HG03575 (cell line): Measurements from ENCODE around the gene DISC1.

ENCODE experiments used
- ATAC-seq: cut with Tn5 transposase; IDR thresholded peaks from one replicate; pipeline ENCODE4 v1.9.1; 2021; ENCODE audit not compliant: unreplicated experiment, insufficient number of reproducible peaks, low FRiP score; ENCODE audit errors: extremely low read depth

DISC1 gene

DNA sequence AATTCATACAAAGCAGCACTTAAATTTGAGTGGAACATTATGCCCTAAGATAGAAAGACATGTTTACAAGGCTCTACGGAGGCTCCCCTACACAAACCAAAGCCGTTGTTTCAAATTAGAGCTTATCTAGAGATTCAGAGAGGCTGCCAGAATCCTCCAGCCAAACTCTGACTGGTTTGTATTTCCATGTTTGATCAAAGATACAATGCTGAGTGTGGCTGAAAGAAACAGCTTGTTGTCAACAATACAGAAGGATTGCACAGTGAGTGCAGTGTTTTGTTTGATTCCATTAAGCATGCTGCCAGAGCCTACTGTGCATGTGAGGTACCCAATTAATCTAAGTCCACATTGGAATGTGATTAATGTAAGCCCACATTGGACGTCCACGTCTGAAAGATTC lies 402.7 kb downstream of the DISC1 start:
- no peak for ATAC-seq

DNA sequence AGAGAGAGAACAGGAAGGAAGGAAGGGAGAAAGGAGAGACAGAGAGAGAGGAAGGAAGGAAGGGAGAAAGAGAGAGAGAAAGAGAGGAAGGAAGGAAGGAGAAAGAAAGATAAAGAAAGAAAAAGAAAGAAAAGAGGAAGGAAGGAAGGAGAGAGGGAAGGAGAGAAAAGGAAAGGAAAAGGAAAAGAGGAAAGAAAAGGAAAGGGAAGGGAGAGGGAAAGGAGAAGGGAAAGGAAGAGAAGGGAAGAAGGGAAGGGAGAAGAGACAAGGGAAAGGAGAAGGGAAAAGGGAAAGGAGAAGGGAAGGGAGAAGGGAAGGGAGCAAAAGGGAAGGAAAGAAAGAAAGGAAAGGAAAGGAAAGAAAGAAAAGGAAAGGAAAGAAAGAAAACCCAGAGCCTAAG lies 404.6 kb downstream of the DISC1 start:
- ATAC-seq = no peak

DNA sequence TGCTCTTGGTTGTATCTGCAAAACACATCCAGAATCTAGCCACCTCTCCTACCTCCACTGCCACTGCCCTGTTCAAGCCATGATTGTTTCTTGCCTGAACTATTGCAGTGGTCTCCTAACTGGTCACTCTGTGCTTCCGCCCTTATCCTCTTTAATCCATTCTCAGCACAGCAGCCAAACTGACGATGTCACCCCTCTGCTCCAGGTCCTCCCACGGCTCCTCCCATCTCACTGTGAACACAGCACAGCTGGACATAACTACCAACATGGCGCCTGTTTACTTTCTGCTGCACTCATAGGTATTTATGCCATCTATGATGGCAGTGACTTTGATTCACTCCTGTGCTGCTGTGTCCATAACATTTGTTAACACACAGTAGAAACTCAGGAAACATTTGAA lies 406.7 kb downstream of the DISC1 start:
- ATAC-seq = no peak

DNA sequence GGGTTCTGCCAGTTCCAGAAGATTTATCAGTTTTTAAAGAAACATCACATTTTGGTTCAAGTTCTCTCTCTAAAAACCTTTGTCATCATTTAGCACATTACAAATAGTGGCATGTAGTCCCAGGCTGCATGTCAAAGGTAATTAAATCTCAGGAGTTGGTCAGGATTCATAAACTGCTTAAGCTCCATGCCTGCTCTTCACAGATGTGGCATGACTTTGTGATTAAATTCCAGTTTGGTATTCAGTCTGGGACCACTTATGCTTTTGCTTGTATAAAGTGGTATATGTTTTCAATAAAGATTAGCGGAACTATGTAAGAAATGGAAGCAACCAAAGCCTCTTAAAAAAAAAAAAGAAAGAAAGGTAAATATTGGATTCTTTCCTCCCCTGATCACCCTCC lies 408.0 kb downstream of the DISC1 start:
- ATAC-seq = no peak

DNA sequence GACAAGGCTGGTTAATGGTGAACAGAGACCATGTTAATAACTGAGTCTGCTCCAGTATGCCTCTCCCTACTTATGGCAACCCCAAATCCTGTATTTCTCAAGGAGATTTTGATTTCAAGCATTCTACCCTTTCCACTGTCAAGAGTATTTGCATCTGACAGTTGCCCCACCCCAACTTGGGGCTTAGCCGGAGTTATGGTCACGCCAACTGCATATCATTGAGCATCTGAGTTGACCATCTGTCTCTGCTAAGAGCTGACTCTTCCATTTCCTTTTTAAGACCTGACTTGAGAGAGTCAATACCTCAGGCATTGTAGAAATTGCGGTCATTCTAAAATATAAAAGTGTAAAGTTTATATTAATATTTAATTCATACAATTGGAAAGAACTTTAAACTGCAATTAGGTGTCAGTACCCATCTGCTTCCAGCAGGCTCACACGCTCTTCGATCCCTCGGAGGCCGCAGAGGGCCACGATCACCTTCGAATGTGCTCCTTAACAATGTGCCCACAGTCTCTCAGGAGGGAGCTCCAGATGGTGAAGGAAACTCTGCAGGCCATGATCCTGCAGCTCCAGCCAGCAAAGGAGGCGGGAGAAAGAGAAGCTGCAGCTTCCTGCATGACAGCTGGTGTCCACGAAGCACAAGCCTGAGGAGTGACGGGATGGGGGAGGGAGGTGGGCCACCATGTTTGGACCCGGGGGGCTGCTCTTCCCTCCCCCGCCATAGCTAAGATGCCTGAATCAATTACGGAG lies 409.8 kb downstream of the DISC1 start:
- no peak for ATAC-seq

DNA sequence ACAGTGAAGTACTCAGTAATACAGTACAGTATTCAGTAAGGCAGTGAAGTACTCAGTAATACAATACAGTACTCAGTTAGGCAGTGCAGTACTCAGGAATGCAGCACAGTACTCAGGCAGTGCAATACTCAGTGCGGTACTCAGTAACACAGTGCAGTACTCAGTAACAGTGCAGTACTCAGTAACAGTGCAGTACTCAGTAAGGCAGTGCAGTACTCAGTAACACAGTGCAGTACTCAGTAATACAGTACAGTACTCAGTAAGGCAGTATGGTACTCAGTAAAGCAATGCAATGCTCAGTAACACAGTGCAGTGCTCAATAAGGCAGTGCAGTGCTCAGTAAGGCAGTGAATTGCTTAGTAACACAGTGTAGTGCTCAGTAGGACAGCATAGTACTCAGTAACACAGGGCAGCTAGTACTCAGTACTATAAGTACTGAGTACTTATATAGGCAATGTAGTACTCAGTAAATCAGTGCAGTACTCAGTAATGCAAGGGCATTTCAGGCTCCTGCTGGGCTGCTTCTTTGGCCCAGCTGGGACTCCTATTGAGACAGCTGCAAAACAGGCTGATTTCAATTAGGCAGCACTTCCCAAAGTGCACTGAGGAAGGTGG lies 411.3 kb downstream of the DISC1 start:
- ATAC-seq = no peak

DNA sequence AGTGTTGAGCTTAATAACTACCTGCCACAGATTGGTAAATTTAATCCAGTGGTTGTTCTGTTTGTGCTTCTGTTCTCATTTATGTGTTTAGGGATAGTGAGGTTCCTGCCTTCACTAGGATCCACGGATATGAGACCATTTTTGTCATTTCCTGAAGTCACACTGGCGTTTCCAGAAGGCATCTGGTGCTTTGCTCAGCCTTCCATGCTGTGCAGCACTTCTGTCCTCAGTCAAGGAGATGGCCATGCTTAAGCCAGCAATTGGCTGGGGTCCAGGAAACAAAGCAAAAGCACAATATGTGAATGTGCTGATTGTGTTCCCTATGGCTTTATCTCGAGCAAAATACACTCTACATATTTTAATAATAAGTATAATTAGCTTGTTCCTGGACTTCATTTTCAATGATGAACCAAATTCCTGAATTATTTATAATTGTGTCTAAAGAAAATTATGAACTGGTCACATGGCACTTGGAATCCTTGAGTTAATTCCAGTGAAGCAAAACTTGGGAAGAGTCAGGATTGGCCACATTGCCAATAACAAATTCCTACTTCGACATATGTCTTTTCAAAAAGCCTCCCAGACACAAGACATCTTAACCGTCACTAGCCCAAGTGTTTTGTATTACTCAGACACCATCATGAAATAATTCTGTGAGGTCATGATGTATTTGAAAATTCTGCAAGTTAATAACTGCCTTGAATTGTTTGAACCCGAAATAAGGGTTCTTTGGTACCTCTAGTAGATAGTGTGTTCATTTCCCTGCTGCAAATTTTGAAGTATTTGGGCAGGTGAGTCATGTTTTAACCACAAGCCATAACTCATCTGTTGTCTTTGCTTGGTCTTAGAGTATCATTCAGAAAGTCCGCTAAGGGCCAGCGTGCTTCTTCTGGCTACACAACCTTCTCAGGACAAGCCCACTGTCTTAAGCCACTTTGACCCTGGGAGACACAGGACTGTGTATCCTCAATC lies 412.4 kb downstream of the DISC1 start:
- ATAC-seq = no peak

DNA sequence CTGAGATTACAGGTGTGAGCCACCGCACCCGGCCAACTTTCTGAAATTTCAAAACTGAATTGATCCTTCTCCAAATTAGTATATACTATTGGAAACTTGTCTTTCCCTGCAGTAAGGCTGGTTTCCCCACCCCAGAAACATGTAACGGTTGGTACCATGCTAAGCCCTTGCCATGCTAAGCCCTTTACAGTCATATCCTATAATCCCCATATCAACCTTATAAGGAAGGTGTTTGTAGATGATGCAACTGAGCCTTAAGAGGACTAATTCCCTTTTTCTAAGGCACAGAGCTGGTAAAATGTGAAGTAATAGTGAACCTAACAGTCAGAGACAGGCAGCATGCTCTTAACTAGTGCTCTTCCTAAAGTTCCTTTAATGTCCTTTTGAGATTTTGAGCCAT lies 413.7 kb downstream of the DISC1 start:
- ATAC-seq = no peak

DNA sequence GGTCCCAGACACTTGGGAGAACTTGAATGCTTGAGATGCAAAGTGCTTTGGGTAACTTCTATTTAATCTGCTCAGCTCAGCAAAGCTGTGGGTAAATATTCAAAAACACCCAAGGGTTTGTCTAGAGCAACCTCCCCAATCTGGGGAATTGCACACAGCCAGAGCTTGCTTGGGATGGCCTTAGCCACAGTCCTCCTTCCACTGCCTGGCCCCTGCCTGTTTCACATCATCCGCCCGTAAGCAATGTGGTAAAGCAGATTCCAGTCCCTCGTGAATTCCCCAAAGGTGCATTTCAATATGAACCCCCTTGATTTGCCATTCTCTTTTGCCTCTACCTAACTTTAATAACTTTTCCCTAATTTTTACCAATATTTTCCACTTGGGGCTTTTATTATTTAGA lies 418.1 kb downstream of the DISC1 start:
- no peak for ATAC-seq

DNA sequence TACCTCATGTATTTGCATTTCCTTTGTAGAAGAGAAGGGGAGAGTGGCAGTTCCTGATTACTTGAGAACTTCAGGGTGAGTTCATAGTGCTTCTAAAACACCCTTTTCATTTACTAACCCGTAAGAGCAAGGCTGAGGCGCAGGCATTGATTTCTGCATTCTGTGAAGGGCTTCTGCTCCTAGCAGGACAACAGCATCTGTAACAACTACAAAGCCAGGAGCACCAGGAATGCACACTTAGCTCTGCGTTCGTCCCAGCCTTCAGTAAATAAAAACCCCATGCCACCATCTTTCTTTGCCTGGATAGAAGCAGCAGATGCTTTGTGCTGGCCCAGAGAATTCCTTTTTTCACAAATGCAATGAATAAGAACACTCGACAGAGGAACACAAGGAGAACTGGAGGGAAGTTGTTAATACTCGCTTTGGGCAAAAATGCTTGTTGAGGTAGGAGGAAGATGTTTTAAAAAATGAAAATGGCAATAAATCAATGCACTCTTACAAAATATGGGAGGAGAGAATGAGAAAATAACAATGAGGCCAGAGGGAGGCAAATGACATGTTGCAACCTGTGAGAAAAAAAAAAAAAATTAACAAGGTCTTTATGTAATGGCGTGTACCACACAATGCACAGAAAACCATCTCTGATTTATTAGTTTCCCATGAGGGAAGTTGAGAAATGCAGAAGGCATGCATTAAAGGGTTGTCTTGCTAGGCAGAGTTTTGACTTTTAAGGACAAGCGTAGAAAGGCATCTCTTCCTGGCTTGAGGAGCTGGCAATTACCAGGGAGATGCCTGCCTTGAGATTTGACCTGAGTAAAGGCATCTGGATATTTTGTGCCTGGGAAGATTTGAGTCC lies 418.8 kb downstream of the DISC1 start:
- ATAC-seq = no peak

DNA sequence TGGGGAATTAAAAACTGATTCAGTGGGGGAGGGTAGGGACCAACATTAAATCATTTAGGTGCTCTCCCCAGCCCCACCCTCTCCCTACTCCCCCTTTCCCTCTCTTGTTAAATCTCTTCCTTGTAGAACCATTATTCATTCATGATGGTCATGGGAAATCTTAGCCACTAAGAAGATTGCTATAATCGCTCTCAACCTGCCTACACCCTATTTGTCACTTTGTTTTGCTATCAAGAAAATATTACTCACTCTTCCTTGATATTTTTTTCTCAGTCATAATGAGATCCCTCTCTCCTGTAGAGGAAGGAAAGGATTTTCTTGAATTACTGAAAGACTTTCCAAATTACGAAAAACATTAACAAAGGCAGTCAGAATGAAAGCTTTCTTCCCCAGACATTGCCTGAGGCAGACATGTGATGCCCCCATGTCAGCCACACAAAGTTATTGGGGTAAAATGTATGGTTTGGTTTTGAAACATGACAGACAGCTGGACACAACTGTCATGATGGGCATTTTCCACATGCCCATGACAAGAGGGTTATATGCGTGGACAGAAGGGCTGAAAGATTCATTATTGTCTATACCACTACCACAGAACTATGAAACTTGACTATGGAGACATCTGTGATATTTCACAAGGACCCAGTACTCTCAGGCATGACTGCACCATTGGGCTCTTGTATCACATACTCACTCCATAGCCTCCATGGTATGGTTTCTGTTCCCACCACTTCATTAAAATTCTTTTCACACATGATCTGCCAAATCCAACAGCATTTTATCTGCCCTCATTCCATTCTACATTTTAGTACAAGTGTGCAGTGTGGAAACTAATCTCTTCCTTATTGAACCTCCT lies 420.1 kb downstream of the DISC1 start:
- ATAC-seq = no peak

DNA sequence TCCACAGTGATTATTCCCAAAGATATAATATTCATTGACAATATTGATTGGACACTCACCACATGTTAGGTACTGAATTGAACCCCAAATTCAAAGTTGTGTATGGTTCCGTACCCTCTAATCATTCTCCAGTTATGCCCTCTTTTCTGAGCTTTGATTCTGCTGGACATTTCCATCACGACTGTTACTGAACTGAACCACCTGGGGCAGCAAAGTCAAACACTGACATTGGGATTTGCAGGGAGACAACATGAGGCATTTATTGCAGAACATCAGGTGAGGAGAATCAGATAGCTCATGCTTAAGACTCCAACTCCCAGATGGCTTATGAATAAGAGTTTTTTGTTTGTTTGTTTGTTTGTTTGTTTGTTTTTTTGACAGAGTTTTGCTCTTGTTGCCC lies 420.9 kb downstream of the DISC1 start:
- no peak for ATAC-seq

DNA sequence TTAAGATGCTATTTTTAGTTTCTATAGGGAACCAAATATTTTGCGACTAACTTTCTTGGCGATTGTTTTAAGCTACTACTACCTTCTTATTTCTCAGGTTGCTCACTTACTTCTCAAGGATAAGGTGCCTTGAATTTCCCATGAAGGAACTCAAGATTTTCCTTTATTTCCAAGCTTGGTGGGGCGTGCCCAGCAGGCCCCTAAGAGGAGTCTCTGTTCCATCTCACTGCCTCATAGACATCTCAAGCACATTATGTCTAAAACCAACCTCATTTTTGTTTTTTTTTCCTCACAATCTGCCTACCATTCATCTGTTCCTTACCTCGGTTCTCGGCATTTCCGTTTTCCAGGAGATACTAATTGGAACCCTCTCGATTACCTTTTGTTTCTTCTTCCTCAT lies 421.9 kb downstream of the DISC1 start:
- ATAC-seq = no peak

DNA sequence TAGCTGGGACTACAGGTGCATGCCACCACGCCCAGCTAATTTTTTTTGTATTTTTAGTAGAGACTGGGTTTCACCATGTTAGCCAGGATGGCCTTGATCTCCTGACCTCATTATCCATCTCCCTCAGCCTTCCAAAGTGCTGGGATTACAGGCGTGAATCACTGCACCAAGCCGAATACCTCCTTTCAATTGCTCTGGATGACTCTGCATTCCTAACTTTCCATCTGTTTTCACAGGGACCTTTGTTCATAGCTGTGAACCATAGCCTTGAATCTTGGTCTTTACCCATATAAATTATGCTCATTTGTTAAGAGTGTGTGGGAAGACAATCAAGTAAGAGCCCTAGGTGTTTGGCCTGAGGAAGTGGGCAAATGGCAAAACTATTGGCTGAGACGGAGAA lies 422.7 kb downstream of the DISC1 start:
- ATAC-seq = no peak

DNA sequence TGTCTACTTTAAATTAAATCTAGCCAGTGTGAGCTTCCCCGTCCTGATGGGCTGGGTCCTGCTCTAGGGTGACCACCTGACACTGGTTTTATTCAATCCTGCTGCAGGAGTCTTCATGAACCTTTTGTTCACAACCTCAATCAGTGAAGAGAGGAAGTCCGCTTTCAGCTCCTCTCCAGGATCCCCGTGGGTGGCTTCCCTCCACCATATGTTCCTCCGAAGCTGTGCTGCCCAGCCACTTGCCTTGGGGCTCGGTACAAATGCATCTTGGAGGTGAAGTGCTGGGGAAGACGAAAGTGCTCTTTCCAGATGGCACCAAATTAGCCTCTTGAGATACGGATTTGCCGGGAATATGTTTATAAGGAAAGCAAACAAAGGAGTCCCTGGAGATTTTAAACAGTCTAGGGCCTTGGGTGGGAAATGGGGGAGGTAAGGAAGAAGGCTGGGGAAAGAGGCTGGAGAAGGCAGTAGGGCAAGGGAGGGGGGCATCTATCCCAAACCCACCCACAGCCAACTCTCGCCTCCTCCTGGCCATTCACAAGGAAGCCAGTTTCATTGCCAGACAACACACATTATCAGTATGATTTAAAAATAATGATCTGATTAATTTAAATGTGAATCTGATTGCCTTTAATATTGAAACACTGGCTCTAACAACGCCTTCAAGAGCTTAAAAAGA lies 430.8 kb downstream of the DISC1 start:
- no peak for ATAC-seq

DNA sequence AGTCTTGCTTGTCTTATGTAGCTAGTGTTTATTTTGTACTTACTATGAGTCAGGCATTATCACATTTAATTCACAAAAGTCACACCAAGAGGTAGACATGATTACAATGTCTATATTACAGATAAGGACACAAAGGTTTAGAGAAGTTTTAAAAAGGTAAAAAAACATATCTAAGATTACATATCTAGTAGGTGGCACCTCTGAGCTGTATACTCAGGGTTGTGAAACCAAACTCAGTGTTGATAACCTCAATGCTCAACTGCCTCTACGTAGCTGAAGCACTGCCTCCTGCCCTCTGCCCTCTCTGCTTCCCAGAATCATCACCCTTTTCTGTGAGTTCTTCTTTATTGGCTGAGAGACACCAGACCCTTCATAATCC lies 431.3 kb downstream of the DISC1 start:
- no peak for ATAC-seq

DNA sequence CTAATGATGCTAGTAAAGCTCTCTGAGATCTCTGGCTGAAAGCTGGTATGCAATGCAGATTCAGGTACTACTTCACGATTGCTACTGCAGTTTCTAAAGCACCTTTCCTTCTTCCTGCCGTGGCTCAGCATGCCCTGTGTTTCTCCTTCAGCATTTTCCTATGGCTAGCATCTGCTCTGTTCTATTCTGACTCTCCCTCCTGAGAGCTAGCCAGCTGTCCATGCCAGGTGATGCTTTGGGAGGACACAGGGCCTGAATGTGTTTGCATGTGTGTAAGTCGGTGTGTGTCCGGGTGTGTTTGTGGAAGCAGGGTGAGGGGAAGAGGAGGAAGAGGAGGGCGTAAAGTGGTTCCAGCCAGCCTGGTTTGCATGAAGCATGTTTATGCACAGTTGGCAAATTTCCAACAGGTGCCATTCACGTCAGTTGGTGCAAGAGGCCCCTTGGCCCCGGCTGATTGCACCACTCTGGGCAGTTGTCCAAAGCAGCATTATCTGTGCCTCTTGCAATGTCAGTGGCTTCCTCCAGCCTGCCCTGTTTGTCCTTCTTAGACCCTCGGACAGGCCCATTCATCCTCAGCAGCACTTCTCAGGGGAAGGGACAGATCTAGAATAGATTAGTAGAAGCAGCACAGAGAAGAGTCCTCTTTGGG lies 433.3 kb downstream of the DISC1 start:
- ATAC-seq = no peak
